ENCODE data around the gene HMOX1. TPM values are rescaled to one million over a fixed set of nuclear protein-coding genes. Genes with fewer than 3 reads are reported as not detected.
"Not testable (repeated sequence)": the region's sequence is repeated elsewhere in the genome, so short reads cannot be mapped to it uniquely, and the experiment has no call there.

Gene HMOX1
- total RNA-seq, 3 donors from 2014 or later (not counting 1 experiment from before 2014, with no cell fraction given) = 7.5 to 61.6 (median 15.9) TPM

DNA sequence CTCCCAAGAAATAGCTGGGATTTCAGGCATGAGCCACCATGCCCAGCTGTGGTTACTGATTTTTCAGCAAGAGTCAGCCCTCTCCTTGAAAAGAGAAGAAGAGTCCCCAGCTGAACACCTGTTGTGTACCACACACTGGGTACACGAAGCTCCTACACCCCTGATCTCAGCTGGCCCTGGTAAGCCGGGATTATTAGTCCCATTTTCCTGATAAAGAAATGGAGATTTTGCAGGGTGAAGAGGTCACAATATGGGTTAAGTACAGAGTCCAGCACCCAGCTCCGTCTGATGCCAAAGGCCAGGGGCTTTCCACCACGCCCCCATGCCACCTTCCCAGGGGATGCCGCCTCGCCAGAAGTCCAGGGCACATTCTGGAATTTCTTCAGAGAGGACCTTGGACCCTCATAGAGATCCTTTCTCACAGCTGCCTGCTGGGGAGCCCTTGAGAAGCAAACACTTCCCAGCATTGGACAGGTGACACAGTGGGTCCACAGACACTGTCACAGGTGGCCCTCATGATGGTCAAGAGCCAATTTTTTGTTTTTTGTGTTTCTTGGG, 19.8 kb upstream of the HMOX1 start:
- Mint-ChIP-seq H3K9me3 (no peaks in the 10 kb centered on the region), H3K4me3 (no peak overlapping the region), H3K27me3 (ENCODE audit: low read depth in 2 of 2) (peaks cover 0 to 10% of the 10 kb centered on the region in 2 donors), H3K4me1 (no peaks in the 10 kb centered on the region), H3K36me3 (no peaks in the 10 kb centered on the region), H3K27ac (no peak overlapping the region)
- intact Hi-C loops (cut with micrococcal nuclease) = no loop called here
- DNase-seq (no peak), ATAC-seq (no peak)
- Histone ChIP-seq H3K4me3 (ENCODE audit: low read length) (no peak overlapping the region), H3K27ac (ENCODE audit: low read length) (no peak overlapping the region), H3K4me1 (ENCODE audit: control insufficient read depth, insufficient read depth, low read length) (no peaks in the 10 kb centered on the region), H3K27me3 (ENCODE audit: control insufficient read depth, insufficient read depth, low read length) (no peaks in the 10 kb centered on the region), H3K9me3 (ENCODE audit: control insufficient read depth, insufficient read depth, low read length) (no peaks in the 10 kb centered on the region), H3K36me3 (ENCODE audit: control insufficient read depth, insufficient read depth, low read length) (no peaks in the 10 kb centered on the region)
- WGBS (ENCODE audit: insufficient coverage) = 84% methylated on average over 6 of the region's 6 CpGs
- TF ChIP-seq, protein P1, sequence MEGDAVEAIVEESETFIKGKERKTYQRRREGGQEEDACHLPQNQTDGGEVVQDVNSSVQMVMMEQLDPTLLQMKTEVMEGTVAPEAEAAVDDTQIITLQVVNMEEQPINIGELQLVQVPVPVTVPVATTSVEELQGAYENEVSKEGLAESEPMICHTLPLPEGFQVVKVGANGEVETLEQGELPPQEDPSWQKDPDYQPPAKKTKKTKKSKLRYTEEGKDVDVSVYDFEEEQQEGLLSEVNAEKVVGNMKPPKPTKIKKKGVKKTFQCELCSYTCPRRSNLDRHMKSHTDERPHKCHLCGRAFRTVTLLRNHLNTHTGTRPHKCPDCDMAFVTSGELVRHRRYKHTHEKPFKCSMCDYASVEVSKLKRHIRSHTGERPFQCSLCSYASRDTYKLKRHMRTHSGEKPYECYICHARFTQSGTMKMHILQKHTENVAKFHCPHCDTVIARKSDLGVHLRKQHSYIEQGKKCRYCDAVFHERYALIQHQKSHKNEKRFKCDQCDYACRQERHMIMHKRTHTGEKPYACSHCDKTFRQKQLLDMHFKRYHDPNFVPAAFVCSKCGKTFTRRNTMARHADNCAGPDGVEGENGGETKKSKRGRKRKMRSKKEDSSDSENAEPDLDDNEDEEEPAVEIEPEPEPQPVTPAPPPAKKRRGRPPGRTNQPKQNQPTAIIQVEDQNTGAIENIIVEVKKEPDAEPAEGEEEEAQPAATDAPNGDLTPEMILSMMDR (IDR thresholded peaks at IDR 0.05) = no peak

DNA sequence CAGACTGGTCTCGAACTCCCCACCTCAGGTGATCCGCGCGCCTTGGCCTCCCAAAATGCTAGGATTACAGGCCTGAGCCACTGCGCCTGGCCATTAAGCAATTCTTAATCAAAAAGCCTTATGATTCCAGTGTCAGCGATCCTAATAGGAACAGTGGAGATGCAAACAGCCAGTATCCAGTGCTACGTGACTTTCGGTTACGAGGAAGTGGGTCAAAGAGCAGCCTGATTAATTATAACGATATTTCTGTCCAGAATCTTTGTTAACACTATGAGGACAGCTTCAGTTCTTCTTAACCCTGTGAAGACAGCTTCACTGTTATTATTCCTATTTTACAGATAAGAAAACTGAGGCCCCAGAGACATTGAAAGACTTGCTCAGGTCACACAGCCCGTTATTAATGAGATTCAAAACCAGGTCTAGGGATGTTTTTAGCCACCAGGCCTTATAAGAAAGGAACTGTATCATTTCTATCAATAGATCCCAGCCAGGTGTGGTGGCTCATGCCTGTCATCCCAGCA, 17.3 kb upstream of the HMOX1 start:
- Histone ChIP-seq H3K27me3 (ENCODE audit: control insufficient read depth, insufficient read depth, low read length) (no peaks in the 10 kb centered on the region), H3K27ac (ENCODE audit: low read length) (no peak overlapping the region), H3K36me3 (ENCODE audit: control insufficient read depth, insufficient read depth, low read length) (no peaks in the 10 kb centered on the region), H3K4me1 (ENCODE audit: control insufficient read depth, insufficient read depth, low read length) (peaks cover 12% of the 10 kb centered on the region), H3K9me3 (ENCODE audit: control insufficient read depth, insufficient read depth, low read length) (no peaks in the 10 kb centered on the region), H3K4me3 (ENCODE audit: low read length) (no peak overlapping the region)
- DNase-seq = no peak
- Mint-ChIP-seq H3K9me3 (no peaks in the 10 kb centered on the region), H3K27ac (no peak overlapping the region), H3K4me3 (no peak overlapping the region), H3K4me1 (no peaks in the 10 kb centered on the region), H3K27me3 (ENCODE audit: low read depth in 2 of 2) (peaks cover under 1 to 15% of the 10 kb centered on the region in 2 donors), H3K36me3 (no peaks in the 10 kb centered on the region)
- intact Hi-C loops (cut with micrococcal nuclease) = no loop called here
- TF ChIP-seq, protein P1 (IDR thresholded peaks at IDR 0.05) = no peak
- 91% methylated on average over 11 of the region's 11 CpGs for WGBS (ENCODE audit: insufficient coverage)
- ATAC-seq = no peak

DNA sequence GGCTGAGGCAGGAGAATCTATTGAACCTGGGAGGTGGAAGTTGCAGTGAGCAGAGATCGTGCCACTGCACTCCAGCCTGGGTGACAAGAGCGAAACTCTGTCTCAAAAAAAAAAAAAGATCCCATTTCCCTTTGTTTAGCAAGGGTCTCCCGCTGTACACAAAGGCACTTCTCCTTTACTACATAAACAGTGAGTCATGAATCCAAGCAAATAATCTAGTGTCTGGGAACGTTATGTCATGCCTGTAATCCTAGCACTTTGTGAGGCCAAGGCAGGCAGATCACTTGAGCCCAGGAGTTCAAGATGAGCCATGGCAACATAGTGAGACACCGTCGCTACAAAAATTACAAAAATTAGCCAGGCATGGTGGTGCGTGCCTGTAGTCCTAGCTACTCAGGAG, 16.7 kb upstream of the HMOX1 start:
- H3K9me3 Mint-ChIP-seq = not testable (repeated sequence)

DNA sequence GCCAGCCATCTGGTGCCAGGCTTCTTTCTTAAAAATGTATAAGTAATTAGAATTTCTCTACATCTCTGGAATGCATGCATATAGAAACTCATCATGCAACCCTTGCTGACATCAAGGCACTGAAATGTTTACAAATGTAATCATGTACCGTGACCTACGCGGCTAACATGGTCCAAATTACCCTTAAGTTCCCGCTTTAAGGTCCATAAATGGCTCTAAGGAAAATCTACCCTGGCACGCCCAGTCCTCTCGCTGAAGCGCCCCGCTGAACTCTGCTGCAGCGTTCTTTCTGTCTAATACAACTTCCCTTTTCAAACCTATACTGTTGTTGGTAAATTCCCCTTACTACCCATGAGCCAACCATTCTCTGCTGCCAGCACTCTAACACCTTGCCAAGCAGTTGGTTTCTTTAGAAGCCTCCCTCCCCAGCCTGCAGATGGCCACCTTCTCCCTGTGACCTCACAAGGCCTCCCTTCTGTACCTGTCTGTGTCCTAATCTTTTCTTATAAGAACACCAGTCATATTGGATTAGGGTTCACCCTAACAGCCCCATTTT, 13.5 kb upstream of the HMOX1 start:
- Mint-ChIP-seq H3K4me1 (peaks cover 6 to 11% of the 10 kb centered on the region in 2 donors), H3K27ac (no peak overlapping the region)

More for the DNA sequence above, 16.7 kb upstream of the HMOX1 start:
- WGBS (ENCODE audit: insufficient coverage) = 92% methylated on average over 7 of the region's 7 CpGs
- H3K27ac ChIP-seq (ENCODE audit: low read length); H3K4me3 Mint-ChIP-seq; H3K4me3 ChIP-seq (ENCODE audit: low read length); H3K27ac Mint-ChIP-seq; H3K36me3 ChIP-seq (ENCODE audit: control insufficient read depth, insufficient read depth, low read length); H3K4me1 Mint-ChIP-seq; intact Hi-C loops (cut with micrococcal nuclease); H3K9me3 ChIP-seq (ENCODE audit: control insufficient read depth, insufficient read depth, low read length); DNase-seq; H3K36me3 Mint-ChIP-seq; H3K27me3 ChIP-seq (ENCODE audit: control insufficient read depth, insufficient read depth, low read length); ATAC-seq: not testable (repeated sequence)
- peaks cover 6 to 18% of the 10 kb centered on the region in 2 donors for H3K27me3 Mint-ChIP-seq (ENCODE audit: low read depth in 2 of 2)
- peaks cover 12% of the 10 kb centered on the region for H3K4me1 ChIP-seq (ENCODE audit: control insufficient read depth, insufficient read depth, low read length)

More for the DNA sequence above, 13.5 kb upstream of the HMOX1 start:
- TF ChIP-seq, protein P1 (IDR thresholded peaks at IDR 0.05) = no peak
- 19% methylated on average over 9 of the region's 9 CpGs for WGBS (ENCODE audit: insufficient coverage)
- H3K4me3 Mint-ChIP-seq = no peak overlapping the region
- no peaks in the 10 kb centered on the region for H3K36me3 ChIP-seq (ENCODE audit: control insufficient read depth, insufficient read depth, low read length)
- peaks cover 8 to 18% of the 10 kb centered on the region in 2 donors for H3K27me3 Mint-ChIP-seq (ENCODE audit: low read depth in 2 of 2)
- H3K27me3 ChIP-seq (ENCODE audit: control insufficient read depth, insufficient read depth, low read length) = no peaks in the 10 kb centered on the region
- ATAC-seq (peak in 1 of 3 donors; percentile 41), DNase-seq (no peak)
- no peaks in the 10 kb centered on the region for H3K9me3 Mint-ChIP-seq
- no peak overlapping the region for H3K4me3 ChIP-seq (ENCODE audit: low read length)
- H3K27ac ChIP-seq (ENCODE audit: low read length) = no peak overlapping the region
- peaks cover 25% of the 10 kb centered on the region for H3K4me1 ChIP-seq (ENCODE audit: control insufficient read depth, insufficient read depth, low read length)
- no peaks in the 10 kb centered on the region for H3K9me3 ChIP-seq (ENCODE audit: control insufficient read depth, insufficient read depth, low read length)
- intact Hi-C loops (cut with micrococcal nuclease) = no loop called here
- H3K36me3 Mint-ChIP-seq = no peaks in the 10 kb centered on the region
